Measurements from ENCODE around the gene KCNJ4.

KCNJ4 gene

DNA sequence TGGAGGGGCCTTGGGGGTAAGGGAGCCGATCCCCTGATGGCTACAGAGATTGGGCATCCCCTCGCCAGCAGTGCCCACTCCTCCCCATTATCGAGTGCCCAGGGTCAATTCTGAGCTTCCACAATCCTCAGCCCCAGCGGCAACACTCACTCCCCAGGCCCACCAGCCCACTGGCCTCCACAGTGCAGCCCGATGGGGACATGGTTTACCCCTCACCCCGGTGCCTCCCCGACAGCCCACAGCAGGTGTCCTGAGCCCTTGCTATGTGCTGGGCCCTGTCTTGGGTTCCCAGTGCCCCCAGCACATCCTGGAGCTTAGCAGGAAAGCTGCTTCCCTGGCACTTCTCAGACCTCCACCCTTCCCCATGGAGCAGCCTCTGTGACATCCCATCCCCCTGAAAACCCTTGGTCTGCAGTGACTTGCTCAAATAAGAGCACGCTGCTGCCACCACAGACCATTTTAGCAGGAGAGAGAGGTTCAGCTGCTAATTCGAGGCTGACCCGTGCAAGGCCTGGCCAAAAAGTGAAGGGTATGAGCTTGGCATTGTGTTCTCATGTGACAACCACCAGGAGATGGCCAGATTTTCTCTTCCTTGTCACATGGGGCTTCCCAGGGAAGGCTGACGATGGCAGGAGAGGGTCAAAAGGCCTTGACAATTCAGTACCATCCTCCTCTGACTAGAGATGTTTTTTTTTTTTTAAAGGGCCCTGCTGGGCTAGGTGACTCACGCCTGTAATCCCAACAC lies 23.6 kb downstream of the KCNJ4 start:
- H3K27me3 ChIP-seq (ENCODE audit: control insufficient read depth, insufficient read depth, low read length): no peaks in the 10 kb centered on the region
- no peak overlapping the region for H3K9ac ChIP-seq
- H3K4me3 ChIP-seq (ENCODE audit: low read depth, low read length): no peak overlapping the region
- H3K79me2 ChIP-seq: no peaks in the 10 kb centered on the region
- H3K36me3 ChIP-seq (ENCODE audit: control insufficient read depth, insufficient read depth, low read length): no peaks in the 10 kb centered on the region
- no peak overlapping the region for H3K4me2 ChIP-seq (ENCODE audit: low read length)
- no peak overlapping the region for H3K27ac ChIP-seq
- no peaks in the 10 kb centered on the region for H3K9me3 ChIP-seq (ENCODE audit: control insufficient read depth, low read length)
- TF ChIP-seq, protein P1, sequence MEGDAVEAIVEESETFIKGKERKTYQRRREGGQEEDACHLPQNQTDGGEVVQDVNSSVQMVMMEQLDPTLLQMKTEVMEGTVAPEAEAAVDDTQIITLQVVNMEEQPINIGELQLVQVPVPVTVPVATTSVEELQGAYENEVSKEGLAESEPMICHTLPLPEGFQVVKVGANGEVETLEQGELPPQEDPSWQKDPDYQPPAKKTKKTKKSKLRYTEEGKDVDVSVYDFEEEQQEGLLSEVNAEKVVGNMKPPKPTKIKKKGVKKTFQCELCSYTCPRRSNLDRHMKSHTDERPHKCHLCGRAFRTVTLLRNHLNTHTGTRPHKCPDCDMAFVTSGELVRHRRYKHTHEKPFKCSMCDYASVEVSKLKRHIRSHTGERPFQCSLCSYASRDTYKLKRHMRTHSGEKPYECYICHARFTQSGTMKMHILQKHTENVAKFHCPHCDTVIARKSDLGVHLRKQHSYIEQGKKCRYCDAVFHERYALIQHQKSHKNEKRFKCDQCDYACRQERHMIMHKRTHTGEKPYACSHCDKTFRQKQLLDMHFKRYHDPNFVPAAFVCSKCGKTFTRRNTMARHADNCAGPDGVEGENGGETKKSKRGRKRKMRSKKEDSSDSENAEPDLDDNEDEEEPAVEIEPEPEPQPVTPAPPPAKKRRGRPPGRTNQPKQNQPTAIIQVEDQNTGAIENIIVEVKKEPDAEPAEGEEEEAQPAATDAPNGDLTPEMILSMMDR (IDR thresholded peaks at IDR 0.05): no peak
- H2AFZ ChIP-seq: no peak overlapping the region
- H3K4me1 ChIP-seq: no peaks in the 10 kb centered on the region

DNA sequence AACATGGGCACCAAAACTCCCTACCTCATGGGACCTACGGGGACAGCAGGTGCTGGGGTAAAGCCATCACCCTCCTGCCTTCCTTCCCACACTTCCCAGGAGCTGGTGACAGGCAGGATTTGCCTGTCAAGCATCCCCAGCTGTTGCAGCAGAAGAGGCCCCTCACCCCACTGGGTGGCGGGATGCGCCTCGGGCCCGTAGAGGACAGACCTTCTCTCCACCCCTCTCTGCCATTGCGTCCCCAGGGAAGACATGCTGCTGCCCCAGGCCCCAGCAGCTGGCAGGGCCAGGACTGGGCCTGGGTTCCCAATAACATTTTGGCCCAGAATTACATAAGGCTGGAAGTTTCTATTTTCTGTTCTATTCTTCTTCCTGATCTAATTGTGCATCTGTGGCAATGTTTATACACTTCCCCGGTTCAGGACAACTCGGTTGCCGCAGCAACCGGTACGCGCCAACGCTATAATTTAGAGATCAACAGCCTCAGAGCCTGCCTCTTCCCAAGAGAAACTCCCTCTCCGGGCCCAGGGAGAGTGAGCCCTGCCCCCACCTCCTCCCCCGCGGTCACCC lies 25.4 kb downstream of the KCNJ4 start:
- H3K4me1 ChIP-seq: no peaks in the 10 kb centered on the region
- H3K4me2 ChIP-seq (ENCODE audit: low read length): no peak overlapping the region
- no peak overlapping the region for H3K9ac ChIP-seq
- no peak overlapping the region for H3K27ac ChIP-seq
- H3K79me2 ChIP-seq: no peaks in the 10 kb centered on the region
- TF ChIP-seq, protein P1 (IDR thresholded peaks at IDR 0.05): no peak
- H3K36me3 ChIP-seq (ENCODE audit: control insufficient read depth, insufficient read depth, low read length): no peaks in the 10 kb centered on the region
- no peak overlapping the region for H2AFZ ChIP-seq
- H3K4me3 ChIP-seq (ENCODE audit: low read depth, low read length): no peak overlapping the region
- H3K9me3 ChIP-seq (ENCODE audit: control insufficient read depth, low read length): no peaks in the 10 kb centered on the region
- H3K27me3 ChIP-seq (ENCODE audit: control insufficient read depth, insufficient read depth, low read length): no peaks in the 10 kb centered on the region

DNA sequence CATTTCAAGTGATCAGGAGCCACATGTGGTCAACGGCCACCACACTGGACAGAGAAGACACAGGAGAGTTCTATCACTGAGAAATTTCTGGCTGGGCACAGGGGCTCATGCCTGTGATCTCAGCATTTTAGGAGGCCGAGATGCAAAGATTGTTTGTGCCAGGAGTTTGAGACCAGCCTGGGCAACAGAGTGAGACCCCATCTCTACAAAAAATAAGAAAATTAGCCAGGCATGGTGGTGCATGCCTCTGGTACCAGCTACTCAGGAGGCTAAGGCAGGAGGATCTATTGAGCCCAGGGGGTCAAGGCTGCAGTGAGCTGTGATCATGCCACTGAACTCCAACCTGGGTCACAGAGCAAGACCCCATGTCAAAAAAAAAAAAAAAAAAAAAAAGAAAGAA lies 26.3 kb downstream of the KCNJ4 start:
- Histone ChIP-seq H3K4me3 (ENCODE audit: low read depth, low read length) (no peak overlapping the region), H3K27ac (no peak overlapping the region), H3K4me1 (no peaks in the 10 kb centered on the region)

DNA sequence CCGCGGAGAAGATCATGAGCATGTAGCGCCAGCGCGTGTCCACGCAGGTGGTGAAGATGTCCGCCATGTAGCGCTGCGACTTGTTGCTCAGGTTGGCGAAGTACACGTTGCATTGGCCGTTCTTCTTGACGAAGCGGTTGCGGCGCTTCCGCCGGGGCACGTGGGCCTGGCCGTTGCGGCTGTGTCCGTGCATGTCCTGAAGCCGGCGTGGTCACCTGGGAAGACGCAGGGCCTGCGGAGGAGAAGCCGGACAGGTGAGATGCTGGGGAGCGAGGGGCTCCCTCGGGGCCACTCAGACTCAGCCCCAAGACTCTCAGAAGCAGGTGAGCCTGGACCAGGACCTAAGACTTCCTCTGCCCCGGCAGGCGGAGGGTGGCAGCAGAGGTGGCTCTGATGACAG lies 27.1 kb downstream of the KCNJ4 start:
- Histone ChIP-seq H3K36me3 (ENCODE audit: control insufficient read depth, insufficient read depth, low read length) (no peaks in the 10 kb centered on the region), H3K4me2 (ENCODE audit: low read length) (no peak overlapping the region), H3K9ac (no peak overlapping the region), H2AFZ (no peak overlapping the region), H3K79me2 (no peaks in the 10 kb centered on the region), H3K4me1 (no peaks in the 10 kb centered on the region), H3K4me3 (ENCODE audit: low read depth, low read length) (no peak overlapping the region), H3K27me3 (ENCODE audit: control insufficient read depth, insufficient read depth, low read length) (no peaks in the 10 kb centered on the region), H3K27ac (no peak overlapping the region), H3K9me3 (ENCODE audit: control insufficient read depth, low read length) (no peaks in the 10 kb centered on the region)
- TF ChIP-seq, protein P1 (IDR thresholded peaks at IDR 0.05): no peak

More for the DNA sequence above, 26.3 kb downstream of the KCNJ4 start:
- Histone ChIP-seq H3K9me3 (ENCODE audit: control insufficient read depth, low read length) (no peaks in the 10 kb centered on the region), H3K79me2 (no peaks in the 10 kb centered on the region), H3K36me3 (ENCODE audit: control insufficient read depth, insufficient read depth, low read length) (no peaks in the 10 kb centered on the region), H3K4me2 (ENCODE audit: low read length) (no peak overlapping the region), H2AFZ (no peak overlapping the region), H3K9ac (no peak overlapping the region), H3K27me3 (ENCODE audit: control insufficient read depth, insufficient read depth, low read length) (no peaks in the 10 kb centered on the region)
- TF ChIP-seq, protein P1 (IDR thresholded peaks at IDR 0.05): no peak

DNA sequence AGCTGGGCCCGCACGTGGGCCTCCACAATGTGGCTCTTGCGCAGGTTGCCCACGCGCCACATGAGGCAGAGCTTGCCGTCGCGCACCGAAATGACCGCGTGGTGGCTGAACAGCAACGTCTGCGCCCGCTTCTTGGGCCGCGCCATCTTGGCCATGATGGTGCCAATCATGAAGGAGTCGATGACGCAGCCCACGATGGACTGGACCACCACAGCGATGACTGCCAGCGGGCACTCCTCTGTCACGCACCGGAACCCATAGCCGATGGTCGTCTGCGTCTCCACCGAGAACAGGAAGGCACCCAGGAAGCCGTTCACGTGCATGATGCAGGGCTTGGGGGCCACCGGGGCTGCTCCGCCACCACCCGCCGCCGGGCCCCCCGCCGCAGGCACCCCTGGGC lies 27.5 kb downstream of the KCNJ4 start:
- no peak overlapping the region for H3K4me2 ChIP-seq (ENCODE audit: low read length)
- H3K4me3 ChIP-seq (ENCODE audit: low read depth, low read length): no peak overlapping the region
- no peak overlapping the region for H3K9ac ChIP-seq
- no peaks in the 10 kb centered on the region for H3K36me3 ChIP-seq (ENCODE audit: control insufficient read depth, insufficient read depth, low read length)
- no peaks in the 10 kb centered on the region for H3K4me1 ChIP-seq
- H3K79me2 ChIP-seq: no peaks in the 10 kb centered on the region
- no peak overlapping the region for H3K27ac ChIP-seq
- TF ChIP-seq, protein P1 (IDR thresholded peaks at IDR 0.05): no peak
- H3K9me3 ChIP-seq (ENCODE audit: control insufficient read depth, low read length): no peaks in the 10 kb centered on the region
- no peaks in the 10 kb centered on the region for H3K27me3 ChIP-seq (ENCODE audit: control insufficient read depth, insufficient read depth, low read length)
- no peak overlapping the region for H2AFZ ChIP-seq
